ENCODE measurements around the gene CANT1.

GRCh38 chr17:79050551-79050950 lies 41.0 kb upstream of the CANT1 start:
- TF ChIP-seq CTCF (IDR thresholded peaks at IDR 0.05; ENCODE audit: low read depth, low read length) = no peak
- TF ChIP-seq POLR2A (IDR thresholded peaks at IDR 0.05; ENCODE audit: extremely low read depth, insufficient read length) = no peak
- no peak for TF ChIP-seq MAX (IDR thresholded peaks at IDR 0.05; ENCODE audit: low read depth, low read length)

Measured in NB4 (cell line).